Ovary (tissue), 3 donors: ENCODE results near the gene ADH4.
"Not testable (repeated sequence)": the region's sequence is repeated elsewhere in the genome, so short reads cannot be mapped to it uniquely, and the experiment has no call there.

Experiments
- EP300 ChIP-seq: sonication (generic); formaldehyde crosslinking; IDR thresholded peaks from one replicate; pipeline ENCODE4 v1.6.1; 2017; ENCODE audit warnings: antibody characterized with exemption
- POLR2A ChIP-seq: fragments of 450-650 bp; IDR thresholded peaks from one replicate; pipeline ENCODE4 v1.6.1; 2017; ENCODE audit warnings: antibody characterized with exemption, mild to moderate bottlenecking, moderate library complexity
- TF ChIP-seq, protein P1 (sequence below), 3 donors: fragments of 450-650 bp in 2 of 3; fragments of 200-600 bp in 1 of 3; IDR thresholded peaks; one replicate each; pipeline versions ENCODE4 v1.5.1 to v1.8.0; 2016 to 2022; ENCODE audit warnings: antibody characterized with exemption in 3 of 3, mild to moderate bottlenecking in 1 of 3
- donor health status: DM: no; HTN: no; CAD: no.

DNA sequence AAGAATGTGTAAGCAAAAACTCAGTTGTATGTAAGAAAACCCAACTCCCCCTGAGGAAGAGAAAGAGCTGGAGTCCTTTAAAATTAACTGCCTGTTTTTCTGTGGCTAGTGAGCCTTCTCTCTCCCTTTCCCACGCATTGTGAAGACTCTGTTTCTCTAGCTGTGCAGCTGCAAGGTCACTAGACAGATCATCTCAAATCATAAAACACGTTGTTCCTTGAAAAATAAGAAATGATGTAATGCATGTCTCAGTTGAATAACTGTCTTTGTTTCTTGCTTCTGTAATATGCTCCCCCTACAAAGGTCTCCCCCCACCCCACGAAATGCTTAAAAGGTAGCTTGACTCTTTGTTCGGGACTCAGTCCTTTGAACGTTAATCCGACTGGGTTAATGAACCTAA lies 63.2 kb downstream of the ADH4 start:
- TF ChIP-seq POLR2A, EP300: not testable (repeated sequence)
- TF ChIP-seq, protein P1, sequence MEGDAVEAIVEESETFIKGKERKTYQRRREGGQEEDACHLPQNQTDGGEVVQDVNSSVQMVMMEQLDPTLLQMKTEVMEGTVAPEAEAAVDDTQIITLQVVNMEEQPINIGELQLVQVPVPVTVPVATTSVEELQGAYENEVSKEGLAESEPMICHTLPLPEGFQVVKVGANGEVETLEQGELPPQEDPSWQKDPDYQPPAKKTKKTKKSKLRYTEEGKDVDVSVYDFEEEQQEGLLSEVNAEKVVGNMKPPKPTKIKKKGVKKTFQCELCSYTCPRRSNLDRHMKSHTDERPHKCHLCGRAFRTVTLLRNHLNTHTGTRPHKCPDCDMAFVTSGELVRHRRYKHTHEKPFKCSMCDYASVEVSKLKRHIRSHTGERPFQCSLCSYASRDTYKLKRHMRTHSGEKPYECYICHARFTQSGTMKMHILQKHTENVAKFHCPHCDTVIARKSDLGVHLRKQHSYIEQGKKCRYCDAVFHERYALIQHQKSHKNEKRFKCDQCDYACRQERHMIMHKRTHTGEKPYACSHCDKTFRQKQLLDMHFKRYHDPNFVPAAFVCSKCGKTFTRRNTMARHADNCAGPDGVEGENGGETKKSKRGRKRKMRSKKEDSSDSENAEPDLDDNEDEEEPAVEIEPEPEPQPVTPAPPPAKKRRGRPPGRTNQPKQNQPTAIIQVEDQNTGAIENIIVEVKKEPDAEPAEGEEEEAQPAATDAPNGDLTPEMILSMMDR (IDR thresholded peaks at IDR 0.05) = not testable (repeated sequence)
